GM18498 (cell line): ENCODE results near the gene STK11.

Experiments
- ATAC-seq: cut with Tn5 transposase; IDR thresholded peaks from one replicate; pipeline ENCODE4 v1.9.1; 2021; ENCODE audit warnings: mild to moderate bottlenecking, moderate library complexity; ENCODE audit not compliant: unreplicated experiment

The STK11 gene

DNA sequence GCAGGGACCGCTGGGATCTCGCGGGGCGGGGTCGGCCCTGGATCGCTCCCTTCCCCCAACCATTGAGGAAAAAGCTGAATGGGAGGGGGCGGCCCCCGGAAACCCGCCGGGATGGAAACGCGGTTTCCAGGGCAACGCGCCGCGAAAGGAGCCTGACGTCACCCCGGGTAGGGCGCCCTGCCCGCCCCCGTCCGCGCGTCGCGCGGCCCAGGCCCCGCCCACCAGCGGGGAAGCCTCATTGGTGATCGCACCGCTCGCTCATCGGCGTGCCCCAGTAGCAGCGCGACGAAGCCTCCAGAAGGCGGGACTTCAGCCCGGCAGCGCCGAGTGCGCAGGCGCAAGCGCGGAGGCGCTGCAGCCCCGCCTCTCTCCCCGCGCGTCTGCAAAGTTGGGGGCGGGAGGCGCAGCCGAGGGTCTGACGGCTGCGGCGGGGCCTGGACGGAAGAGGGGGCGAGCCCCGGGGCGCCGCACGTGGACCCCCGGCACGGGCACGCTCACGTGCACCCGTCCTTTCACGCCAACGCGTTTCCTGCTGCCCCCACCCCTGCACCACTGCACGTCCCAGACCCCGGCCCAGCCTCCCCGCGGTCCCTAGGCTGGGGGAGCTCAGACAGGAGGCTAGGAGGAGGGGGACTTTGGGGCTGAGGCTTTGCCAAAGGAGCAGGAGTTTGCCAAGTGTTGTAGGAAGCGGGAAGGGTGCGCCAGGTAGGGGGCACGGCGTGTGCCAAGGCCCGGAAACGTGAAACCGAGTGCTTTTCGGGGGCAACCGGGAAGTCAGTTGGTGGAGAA lies 55.4 kb downstream of the STK11 start:
- peak; percentile 72 for ATAC-seq

GRCh38 chr19:1261538-1261797 lies 55.9 kb downstream of the STK11 start:
- no peak for ATAC-seq

DNA sequence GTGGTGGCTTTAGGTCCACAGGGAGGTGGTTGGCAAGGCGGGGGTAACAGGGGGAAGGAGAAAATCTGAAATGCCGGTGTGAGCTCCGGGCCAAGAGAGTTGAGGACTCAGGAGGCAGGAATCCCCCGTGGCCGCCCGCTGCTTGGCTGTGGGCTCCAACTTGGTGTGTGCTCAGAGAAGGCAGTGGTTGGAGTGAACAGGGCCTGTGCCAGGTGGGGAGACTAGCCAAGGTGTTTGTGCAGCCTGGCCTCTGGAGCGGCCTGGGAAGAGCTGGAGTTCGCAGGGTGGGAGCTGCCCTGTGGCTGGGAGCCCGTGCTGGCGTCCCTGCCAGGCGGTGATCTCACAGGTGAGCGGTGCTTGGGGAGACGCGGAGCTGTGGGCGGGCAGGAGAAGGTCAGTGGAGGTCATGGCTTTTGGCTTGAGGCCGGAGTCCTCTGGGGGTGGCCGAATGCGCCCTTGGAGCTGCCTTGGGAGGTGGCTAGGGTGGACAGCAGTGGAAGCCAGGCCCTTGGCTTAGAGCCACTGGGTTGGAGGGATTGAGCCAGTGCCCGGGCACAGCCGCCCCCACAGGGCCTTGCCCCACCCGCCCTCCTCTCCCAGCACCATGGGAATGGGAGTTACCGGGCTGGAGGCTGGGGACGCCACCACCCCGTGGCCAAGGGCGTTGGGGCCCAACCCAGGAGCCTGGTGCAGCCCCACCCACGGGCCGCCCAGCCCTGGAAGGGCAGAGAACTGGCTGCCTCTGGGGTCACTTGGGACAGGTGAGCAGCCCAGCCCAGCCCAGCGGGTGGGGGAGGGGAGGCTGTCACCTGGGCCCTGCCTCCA lies 56.4 kb downstream of the STK11 start:
- no peak for ATAC-seq

DNA sequence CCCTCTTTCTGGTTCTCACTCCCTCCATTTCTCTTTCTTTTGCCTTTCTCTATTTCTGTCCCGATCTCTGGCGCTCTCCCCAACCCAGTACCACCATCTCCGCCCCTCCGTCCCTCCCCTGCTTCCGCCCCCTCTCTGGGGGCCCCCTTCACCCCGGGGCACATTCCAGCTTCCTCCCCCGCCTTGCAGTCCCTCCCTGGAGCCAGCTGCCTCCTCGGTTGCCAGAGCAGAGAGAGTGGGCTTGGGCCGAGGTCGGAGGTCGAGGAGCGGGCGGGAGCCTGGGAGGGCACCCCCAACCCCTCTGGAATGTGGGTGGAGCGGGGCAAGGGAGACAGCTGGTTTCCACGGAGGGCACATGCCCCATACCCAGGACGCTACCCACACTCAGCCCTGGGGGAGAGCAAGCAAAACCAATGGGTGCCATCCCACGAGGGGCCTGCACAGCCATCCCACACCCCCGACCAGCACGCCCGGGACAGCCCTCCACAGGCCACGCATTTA lies 57.1 kb downstream of the STK11 start:
- ATAC-seq = no peak

GRCh38 chr19:1263188-1263587 lies 57.6 kb downstream of the STK11 start:
- no peak for ATAC-seq

DNA sequence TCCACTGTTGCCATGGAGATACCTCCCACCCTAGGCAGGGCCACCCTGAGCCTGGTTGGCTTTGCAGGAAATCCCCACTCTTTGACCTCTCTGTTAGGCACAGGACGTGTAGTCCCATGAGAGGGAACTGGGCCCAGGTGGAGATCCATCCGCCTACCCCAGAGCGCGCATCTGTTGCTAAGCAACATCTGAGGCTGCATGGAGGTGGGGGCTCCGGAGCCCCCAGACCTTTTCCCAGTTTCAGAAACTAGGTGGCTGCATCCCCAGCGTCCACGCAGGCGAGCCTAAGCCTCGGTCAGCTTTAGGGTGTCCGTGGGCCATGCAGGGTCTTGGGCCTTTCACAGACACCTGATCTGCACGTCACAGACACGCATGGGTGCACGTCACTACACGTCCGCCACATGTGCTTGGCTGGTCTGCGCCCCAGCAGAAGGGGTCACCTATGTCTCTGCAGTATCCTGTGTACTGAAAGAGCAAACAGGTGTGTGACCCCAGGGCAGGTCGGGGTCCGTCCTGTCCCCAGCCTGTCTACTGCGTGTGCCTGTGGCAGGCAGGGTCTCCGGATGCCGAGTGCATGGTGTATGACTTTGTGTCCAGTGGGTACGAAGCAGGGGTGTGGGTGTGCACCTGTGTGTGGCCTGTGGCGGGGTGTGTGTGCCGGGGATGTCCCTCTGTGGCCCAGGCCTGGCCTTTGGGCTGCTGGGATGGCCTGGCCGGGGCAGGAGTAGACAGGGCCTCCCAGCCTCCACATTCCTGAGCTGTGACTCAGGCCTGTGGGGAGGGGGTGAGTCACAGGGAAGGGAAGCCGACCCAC lies 59.4 kb downstream of the STK11 start:
- ATAC-seq = no peak

DNA sequence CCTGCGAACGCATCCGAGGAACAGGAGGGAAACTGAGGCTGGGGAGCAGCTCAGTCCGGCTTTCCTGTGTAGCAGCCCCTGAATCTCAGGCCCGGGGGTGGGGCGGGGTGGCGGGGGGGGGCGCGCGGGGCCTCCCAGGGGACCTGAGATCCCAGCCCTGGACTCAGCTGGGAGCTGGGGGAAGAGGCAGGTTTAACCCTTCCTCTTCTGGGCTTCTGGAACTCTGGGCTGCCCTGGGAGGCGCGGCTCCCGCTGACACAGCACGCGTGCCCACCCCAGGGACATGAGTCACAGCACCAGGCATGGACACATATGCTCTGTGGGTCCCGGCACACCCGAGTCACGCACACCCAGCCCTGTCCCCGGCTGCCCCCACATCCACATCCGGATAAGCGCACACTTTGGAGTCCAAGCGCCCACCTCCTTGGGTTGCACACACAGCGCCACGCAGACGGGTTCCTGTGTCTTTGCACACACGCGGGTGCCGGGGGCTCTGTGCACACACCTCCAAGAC lies 60.1 kb downstream of the STK11 start:
- no peak for ATAC-seq

- peak; percentile 38 for ATAC-seq
Observed at GRCh38 chr19:1266129-1266915, 60.7 kb downstream of the STK11 start.

- ATAC-seq = peak; percentile 24
Observed at GRCh38 chr19:1266916-1267476, 61.4 kb downstream of the STK11 start.

DNA sequence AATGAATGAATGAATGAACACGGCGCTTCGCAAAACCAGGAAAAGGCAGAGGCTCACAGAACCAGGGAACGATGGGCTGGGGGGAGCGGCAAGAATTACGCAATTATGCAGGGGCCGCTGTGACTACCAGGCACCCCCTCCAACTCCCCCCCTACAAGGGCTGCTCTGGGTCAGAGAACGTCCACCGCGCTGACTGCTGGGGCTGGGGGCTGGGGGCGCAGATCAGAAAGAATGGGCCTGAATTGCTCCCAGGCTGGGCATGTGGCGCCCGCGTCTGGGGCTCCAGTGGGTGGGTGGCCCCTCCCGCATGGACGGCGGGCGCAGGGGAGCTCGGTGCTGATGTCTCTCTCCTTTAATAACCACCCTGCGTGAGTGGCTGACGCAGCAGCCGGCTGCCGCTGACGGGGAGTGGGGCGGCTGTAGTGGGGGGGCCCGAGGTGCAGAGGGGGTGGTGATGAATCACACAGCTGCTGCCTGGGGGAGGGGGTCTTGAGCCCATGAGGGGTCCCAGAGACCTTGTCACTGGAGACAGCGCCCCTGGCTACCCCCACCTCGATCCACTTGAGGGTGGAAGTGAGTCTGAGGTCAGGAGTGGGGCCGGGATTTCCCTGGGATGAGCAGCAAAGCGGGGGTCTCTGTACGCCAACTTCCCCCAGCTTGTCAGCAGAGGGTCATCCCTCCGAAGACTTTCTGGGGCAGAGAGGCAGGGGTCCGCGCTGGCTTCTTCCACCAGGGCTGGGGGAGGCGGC lies 62.1 kb downstream of the STK11 start:
- ATAC-seq = no peak

DNA sequence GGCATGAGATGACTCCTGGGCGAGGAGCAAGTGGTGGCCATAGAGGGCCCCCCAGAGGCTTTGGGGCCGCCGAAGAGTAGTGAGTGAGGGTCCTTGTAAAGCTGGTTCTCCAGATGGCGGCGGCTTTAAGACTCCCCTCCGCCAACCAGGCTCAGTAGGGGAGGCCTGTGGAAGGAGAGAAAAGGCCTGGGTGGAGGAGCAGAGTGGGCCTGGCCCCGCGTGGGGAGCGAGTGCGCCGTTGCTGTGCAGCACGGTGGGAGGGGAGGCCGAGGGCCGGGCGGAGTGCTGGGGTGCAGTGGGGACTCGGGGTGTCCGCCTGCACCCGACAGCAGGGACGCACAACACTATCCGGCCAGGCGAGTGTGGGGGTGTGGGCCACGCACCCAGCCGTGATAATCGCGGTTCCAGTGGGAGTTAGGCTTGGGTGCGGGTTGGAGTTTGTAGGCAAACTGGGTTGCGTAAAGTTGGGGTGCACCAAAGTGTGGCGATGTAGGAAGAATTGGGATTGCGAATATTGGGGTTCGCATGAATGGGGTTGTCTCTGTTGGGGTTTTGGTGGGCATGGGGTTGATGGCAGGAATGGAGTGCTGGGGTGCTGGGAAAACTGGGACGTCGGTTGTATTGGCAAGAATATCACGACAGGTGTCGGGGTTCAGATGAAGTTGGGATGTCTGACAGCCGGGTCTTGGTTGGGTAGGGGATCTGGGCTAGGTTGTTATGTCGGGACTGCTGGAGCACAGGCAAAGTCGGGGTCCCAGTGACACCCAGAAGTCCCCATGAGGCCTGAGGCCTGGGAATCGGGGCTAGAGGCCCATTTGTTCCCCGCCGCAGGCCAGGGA lies 62.9 kb downstream of the STK11 start:
- ATAC-seq = no peak

DNA sequence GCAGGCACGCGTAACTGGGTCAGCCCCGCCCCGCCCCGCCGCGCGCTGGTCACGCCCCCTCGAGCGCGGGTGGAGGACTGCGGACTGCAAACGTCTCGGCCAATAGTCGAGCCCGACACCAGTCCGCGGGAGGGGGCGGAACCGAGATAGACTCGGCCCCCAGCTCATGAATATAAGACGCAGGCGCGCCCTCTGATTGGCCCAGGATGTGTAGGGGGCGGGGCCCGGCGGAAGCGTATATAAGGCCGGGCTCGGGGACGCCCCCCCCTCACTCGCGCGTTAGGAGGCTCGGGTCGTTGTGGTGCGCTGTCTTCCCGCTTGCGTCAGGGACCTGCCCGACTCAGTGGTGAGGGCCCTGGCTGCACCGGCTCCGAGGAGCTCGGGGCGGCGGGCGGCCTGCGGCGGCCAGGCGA lies 63.5 kb downstream of the STK11 start, which contains the start of gene CIRBP:
Gene CIRBP, plus strand, starts transcription at position 268 of the 413 bp plus-strand sequence. CDS start 1,602 bp downstream, outside the sequence.
- ATAC-seq = peak; percentile 61

GRCh38 chr19:1269478-1270212 lies 64.1 kb downstream of the STK11 start:
- peak; percentile 32 for ATAC-seq

- ATAC-seq = no peak
Observed at GRCh38 chr19:1270213-1270853, 64.8 kb downstream of the STK11 start.

- ATAC-seq = no peak
Observed at GRCh38 chr19:1270854-1271527, 65.4 kb downstream of the STK11 start.
